ENCODE measurements around the gene RABGAP1L.
"Not testable (repeated sequence)": the region's sequence is repeated elsewhere in the genome, so short reads cannot be mapped to it uniquely, and the experiment has no call there.

Gene RABGAP1L

GRCh38 chr1:175019524-175019923 is 860.2 kb downstream of the RABGAP1L start:
- DNase-seq = no peak

DNA sequence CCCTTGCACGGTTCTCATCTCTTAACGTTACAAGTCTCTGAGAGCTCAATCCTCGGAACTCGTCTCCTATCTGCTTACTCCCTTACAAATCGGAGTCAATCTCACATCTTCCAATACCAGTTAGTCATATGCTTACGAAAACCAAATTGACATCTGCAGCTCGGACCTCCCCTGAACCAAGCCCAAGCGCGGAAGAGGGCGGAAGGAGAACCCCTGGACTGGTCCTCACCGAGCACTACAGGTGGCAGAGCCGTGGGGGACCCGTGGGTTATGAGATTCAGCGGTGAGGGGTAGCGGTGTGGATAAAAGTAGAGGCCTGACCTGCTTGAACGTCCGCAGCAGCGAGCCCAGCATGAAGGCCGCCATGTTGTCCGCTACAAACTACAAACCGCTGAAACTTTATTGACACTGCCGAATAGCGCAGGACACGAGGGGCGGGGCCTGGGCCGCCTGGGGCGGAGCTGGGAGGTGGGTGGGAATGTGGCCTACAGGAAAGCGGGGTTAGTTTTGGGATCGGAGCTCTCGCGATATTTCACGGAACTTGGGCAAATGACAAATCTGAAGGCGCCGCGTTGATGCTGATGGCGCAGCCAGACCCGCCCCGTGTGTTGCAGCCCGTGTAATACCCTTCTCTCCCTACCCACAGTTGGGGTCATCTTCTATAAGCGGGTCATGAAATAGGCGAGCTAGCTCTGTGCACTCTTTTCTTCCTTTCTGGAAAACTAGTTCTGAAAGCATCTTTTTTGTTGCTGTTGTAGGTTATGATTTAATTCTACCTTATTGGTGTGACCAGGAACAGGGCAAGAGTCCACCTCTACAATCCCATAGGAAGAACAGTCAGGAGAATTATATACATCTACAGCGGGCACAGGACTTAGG is 864.0 kb downstream of the RABGAP1L start, which contains the start of gene MRPS14:
TSS of gene MRPS14 (minus strand) at position 383 of the 879 bp plus-strand sequence. CDS start at position 366, 17 bp downstream.
- DNase-seq = peak; percentile 98

- DNase-seq = not testable (repeated sequence)
Observed at GRCh38 chr1:175023922-175024242, 864.6 kb downstream of the RABGAP1L start.

DNA sequence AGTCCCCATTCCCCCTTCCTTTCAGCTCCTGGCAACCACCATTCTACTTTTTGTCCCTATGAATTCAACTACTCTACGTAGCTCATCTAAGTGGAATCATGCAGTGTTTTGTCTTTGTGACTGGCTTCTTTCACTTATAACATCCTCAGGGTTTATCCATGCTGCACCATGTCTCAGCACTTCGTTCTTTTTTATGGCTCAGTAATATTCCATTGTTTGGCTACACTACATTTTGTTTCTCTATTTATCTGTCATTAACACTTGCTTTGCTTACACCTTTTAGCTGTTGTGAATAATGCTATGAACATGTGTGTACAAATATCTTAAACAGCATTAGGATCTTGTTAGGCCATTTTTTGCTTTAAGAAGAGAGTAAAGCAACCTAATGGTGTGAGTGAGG is 865.5 kb downstream of the RABGAP1L start:
- no peak for DNase-seq

DNA sequence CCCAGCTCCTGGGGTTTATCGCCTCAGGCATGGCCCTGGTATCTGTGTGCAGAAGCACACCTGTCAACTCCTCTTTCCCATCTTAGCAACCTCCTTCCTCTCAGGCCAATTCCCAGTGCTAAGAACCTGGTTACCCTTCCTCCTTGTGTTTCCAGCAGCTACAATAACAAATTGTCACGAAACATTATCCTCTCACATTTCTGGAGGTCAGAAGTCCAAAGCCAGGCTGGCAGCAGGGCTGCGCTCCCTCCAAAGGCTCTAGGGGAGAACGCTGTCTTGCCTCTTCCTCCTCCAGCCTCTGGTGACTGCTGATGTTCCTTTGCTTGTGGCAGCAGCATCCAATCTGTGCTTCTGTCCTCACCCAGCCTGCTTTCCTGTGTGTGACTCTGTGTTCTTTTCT is 874.6 kb downstream of the RABGAP1L start:
- DNase-seq = no peak

GRCh38 chr1:175034775-175035174 is 875.5 kb downstream of the RABGAP1L start:
- DNase-seq = no peak

- no peak for DNase-seq
Observed at GRCh38 chr1:175035865-175036264, 876.5 kb downstream of the RABGAP1L start.

DNA sequence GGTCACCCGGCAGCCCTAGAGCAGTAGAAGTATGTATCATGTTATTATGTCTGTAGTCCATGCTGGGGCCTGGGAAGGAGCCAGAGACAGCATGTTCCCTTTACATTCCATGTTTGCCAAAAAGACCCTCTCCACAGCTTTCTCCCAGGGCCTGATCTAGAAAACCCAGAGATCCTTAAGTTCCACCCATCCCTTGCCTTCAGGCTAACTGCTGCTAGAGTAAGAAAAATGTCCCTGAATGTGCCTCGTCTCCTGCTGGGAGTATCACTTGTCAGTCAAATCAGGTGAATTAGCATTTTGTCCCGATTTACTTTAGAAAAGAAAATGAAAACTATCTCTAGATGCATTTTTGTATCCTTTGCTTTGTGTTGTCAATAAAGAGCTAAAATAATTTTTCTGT is 877.2 kb downstream of the RABGAP1L start:
- no peak for DNase-seq

GRCh38 chr1:175037416-175037815 is 878.1 kb downstream of the RABGAP1L start:
- DNase-seq = no peak

DNA sequence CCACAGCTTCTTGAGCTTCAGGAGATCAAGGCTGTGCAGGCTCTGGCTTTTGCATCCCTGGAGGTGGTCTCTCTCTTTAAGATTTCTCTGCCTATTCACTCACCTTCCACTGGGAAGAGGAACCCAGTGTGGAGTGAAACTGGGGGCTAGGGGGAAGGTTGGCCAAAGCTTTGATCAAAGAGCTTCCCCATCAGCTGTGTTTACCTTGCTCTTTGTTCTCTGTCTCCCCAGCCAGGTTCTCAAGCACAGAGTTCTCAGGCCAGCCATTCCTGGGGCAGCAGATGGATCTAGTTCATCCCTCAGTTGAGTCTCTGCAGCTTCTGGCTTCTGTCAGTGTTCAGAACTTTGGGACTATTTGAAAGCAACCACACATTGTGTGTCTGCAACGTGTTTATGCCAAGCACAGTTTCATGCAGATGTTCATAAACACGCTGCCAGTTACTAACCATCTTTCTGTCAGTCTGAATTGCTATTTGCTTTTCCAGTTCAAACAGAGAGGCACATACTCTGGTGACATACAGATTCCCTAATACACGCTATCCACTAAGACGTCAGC is 881.1 kb downstream of the RABGAP1L start:
- DNase-seq = no peak

DNA sequence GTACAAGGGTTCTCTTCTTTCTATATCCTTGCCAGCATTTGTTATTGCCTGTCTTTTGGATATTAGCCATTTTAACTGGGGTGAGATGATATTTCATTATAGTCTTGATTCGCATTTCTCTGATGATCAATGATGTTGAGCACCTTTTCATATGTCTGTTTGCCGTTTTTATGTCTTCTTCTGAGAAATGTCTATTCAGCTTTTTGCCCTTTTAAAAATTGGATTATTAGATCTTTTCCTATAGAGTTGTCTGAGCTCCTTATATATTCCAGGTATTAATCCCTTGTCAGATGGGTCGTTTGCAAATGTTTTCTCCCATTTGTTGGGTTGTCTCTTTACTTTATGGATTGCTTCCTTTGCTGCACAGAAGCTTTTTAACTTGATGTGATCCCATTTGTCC is 883.3 kb downstream of the RABGAP1L start:
- DNase-seq = no peak

- no peak for DNase-seq
Observed at GRCh38 chr1:175043824-175044223, 884.5 kb downstream of the RABGAP1L start.

GRCh38 chr1:175044591-175044990 is 885.3 kb downstream of the RABGAP1L start:
- DNase-seq = not testable (repeated sequence)
